GM18868 (cell line): ENCODE results near the gene CYP21A2.
"Not testable (repeated sequence)": the region's sequence is repeated elsewhere in the genome, so short reads cannot be mapped to it uniquely, and the experiment has no call there.

Experiments used
- ATAC-seq: cut with Tn5 transposase; IDR thresholded peaks from one replicate; pipeline ENCODE4 v1.9.1; 2021; ENCODE audit warnings: mild to moderate bottlenecking, moderate library complexity; ENCODE audit not compliant: unreplicated experiment

The CYP21A2 gene

GRCh38 chr6:32052626-32053025 is 14.4 kb downstream of the CYP21A2 start:
- ATAC-seq = not testable (repeated sequence)

GRCh38 chr6:32053314-32053713 is 15.1 kb downstream of the CYP21A2 start:
- ATAC-seq = not testable (repeated sequence)

GRCh38 chr6:32055756-32056155 is 17.5 kb downstream of the CYP21A2 start:
- ATAC-seq = not testable (repeated sequence)

GRCh38 chr6:32056254-32056653 is 18.0 kb downstream of the CYP21A2 start:
- ATAC-seq = no peak

- no peak for ATAC-seq
Measured at GRCh38 chr6:32057966-32058365, 19.8 kb downstream of the CYP21A2 start.

- ATAC-seq = no peak
Measured at GRCh38 chr6:32058511-32058963, 20.3 kb downstream of the CYP21A2 start.

- no peak for ATAC-seq
Measured at GRCh38 chr6:32060966-32061655, 22.9 kb downstream of the CYP21A2 start.

GRCh38 chr6:32064706-32065105 is 26.5 kb downstream of the CYP21A2 start:
- ATAC-seq = no peak

GRCh38 chr6:32067521-32067920 is 29.3 kb downstream of the CYP21A2 start:
- not testable (repeated sequence) for ATAC-seq

GRCh38 chr6:32068315-32068714 is 30.1 kb downstream of the CYP21A2 start:
- not testable (repeated sequence) for ATAC-seq

GRCh38 chr6:32068867-32069266 is 30.7 kb downstream of the CYP21A2 start:
- no peak for ATAC-seq

- no peak for ATAC-seq
Measured at GRCh38 chr6:32069460-32069859, 31.2 kb downstream of the CYP21A2 start.

- ATAC-seq = no peak
Measured at GRCh38 chr6:32069878-32070515, 31.8 kb downstream of the CYP21A2 start.

- ATAC-seq = no peak
Measured at GRCh38 chr6:32070814-32071543, 32.8 kb downstream of the CYP21A2 start.

- no peak for ATAC-seq
Measured at GRCh38 chr6:32073101-32073500, 34.9 kb downstream of the CYP21A2 start.

- ATAC-seq = no peak
Measured at GRCh38 chr6:32073613-32074012, 35.4 kb downstream of the CYP21A2 start.

- ATAC-seq = no peak
Measured at GRCh38 chr6:32074996-32075532, 36.8 kb downstream of the CYP21A2 start.

- no peak for ATAC-seq
Measured at GRCh38 chr6:32075781-32076180, 37.6 kb downstream of the CYP21A2 start.

- no peak for ATAC-seq
Measured at GRCh38 chr6:32076321-32076809, 38.1 kb downstream of the CYP21A2 start.

- ATAC-seq = no peak
Measured at GRCh38 chr6:32079566-32080290, 41.5 kb downstream of the CYP21A2 start.
